Epithelial cell of esophagus (primary cell): Measurements from ENCODE around the gene TUBGCP6.

ENCODE experiments used
- DNase-seq: peaks from one replicate; pipeline ENCODE4 v3.0.0; 2010; ENCODE audit warnings: low read depth
- H3K4me3 ChIP-seq: 2 replicates; pipeline ENCODE4 v1.5.1; 2011; ENCODE audit warnings: mild to moderate bottlenecking, low read length, control low read depth
- TF ChIP-seq, protein P1 (sequence below): IDR thresholded peaks from 2 replicates; pipeline ENCODE4 v1.5.1; 2011; ENCODE audit warnings: low read depth, mild to moderate bottlenecking, low read length, control low read depth, inconsistent platforms; ENCODE audit not compliant: insufficient read depth; ENCODE audit errors: missing control alignments

The TUBGCP6 gene

DNA sequence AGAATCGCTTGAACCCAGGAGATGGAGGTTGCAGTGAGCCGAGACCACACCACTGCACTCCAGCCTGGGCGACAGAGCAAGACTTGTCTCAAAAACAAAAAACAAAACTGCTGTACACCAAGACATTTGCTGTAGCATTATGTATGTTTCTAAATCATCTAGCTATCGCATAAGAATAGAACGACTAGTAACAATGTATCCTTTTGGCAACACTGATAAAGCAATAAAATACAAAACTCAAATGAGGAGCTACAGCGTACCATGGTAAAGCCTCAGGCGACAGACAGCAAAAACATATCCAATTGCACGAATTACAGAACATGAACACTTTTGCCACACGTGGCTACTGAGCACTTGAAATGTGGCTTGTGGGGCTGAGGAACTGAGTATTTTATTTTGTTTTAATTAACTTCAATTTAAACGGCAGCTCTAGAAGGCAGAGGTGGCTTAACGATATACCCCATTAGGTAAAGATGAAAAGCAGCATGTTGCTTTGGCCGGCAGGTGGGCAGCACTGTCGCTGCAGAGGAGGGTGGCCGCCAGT, 2.3 kb downstream of the TUBGCP6 start:
- H3K4me3 ChIP-seq: peak overlapping the region; percentile 94
- TF ChIP-seq, protein P1, sequence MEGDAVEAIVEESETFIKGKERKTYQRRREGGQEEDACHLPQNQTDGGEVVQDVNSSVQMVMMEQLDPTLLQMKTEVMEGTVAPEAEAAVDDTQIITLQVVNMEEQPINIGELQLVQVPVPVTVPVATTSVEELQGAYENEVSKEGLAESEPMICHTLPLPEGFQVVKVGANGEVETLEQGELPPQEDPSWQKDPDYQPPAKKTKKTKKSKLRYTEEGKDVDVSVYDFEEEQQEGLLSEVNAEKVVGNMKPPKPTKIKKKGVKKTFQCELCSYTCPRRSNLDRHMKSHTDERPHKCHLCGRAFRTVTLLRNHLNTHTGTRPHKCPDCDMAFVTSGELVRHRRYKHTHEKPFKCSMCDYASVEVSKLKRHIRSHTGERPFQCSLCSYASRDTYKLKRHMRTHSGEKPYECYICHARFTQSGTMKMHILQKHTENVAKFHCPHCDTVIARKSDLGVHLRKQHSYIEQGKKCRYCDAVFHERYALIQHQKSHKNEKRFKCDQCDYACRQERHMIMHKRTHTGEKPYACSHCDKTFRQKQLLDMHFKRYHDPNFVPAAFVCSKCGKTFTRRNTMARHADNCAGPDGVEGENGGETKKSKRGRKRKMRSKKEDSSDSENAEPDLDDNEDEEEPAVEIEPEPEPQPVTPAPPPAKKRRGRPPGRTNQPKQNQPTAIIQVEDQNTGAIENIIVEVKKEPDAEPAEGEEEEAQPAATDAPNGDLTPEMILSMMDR: no peak
- DNase-seq: no peak

DNA sequence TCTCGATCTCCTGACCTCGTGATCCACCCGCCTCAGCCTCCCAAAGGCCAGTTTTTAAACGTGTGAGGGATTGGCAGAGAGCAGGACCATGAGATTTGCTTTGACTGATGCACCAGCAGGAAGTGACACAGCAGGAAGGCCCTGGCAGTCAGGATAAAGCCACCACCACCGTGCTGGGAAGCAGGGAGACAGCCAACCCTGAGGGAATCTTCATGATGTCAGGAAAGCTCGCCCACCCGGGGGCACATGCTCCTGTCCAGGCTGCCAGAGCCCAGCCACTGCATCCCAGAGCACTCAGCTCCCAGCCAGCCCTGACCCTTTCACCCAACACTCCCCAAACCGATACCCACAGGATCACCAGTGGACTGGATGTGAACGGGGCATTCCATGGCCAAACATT, 6.1 kb downstream of the TUBGCP6 start:
- TF ChIP-seq, protein P1: no peak
- H3K4me3 ChIP-seq: no peak overlapping the region
- DNase-seq: no peak

DNA sequence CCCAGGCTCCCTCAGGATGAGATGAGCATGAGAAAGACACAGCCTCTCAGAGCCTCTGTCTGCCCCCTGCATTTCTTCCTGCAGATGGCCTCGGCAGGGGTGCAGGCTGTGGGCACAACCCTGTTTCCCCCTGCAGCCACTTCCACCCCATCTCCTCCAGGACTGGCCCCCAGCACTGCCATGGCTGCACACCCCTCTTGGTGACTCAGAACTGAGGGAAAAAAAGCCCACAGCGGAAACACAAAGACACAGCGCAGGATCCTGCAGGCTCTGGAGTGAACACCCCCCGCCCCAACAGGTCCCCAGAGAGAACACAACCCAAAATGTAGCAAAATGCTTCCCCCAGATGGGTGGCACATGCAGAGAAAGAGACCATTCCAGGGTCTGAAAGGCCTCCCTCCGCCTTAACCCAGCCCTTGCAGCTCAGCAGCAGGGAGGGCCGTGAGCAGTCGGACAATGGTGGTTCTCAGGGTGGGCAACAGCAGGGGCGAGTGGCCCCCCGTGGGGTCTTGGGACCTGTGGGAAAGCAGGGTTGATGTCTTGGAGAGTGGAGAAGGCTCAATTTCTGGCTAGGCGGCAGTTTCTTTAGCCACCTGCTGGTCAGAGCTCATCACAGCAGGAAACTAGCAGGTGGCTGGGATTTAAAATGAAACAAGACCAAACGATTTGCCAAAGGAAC, 8.0 kb downstream of the TUBGCP6 start:
- TF ChIP-seq, protein P1: peak; percentile 55
- peak; percentile 49 for DNase-seq
- no peak overlapping the region for H3K4me3 ChIP-seq

DNA sequence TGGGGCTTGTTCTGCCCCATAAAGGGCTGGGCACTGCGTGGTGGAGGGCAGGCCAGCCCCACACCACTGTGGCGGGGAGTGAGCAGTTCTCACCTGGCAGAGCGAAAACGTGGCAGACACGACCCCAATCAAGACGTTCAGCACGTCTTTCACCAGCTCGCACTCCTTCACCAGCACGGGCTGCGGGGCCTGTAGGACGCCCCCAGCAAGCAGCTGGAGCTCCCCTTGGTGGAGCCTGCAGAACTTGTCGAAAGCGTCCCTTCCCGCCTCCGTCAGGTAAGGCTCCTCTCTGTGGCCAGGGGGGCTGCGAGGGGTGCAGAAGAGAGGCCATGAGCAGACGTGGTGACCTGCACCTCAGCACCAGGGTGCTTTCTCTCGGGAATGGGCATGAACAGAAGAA, 11.6 kb downstream of the TUBGCP6 start:
- DNase-seq: no peak

DNA sequence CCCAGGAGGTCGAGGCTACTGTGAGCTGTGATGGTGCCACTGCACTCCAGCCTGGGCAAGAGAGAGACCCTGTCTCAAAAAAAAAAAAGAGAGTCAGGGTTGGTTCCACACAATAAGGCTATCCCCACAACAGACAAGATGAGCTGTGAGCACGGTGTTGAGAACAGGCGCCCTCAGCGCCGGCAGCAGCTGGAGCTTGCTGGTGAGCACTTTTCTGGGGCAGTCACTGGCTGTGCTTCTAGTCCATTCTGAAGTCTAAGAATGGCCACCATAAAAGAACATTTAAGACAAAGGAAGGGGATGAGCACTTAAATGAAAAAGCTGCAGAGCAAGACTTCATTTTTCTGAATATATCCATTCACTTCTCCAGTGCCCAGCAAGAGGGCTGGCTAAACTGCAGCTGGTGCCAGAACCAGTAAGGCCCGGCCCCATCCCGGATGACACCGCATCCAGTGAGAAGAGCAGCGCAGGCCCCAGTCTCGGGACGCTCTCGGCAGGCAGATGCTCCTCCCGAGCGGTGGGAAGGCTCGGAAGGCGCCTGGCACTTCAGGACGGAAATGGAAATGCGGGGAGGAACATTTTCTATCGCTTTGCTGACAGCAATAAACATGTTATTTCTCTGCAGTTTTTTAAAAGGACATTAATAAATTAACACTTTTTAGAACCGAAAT, 12.2 kb downstream of the TUBGCP6 start:
- no peak overlapping the region for H3K4me3 ChIP-seq
- DNase-seq: no peak
- TF ChIP-seq, protein P1: no peak

More for the DNA sequence above, 11.6 kb downstream of the TUBGCP6 start:
- no peak overlapping the region for H3K4me3 ChIP-seq
- TF ChIP-seq, protein P1: no peak

DNA sequence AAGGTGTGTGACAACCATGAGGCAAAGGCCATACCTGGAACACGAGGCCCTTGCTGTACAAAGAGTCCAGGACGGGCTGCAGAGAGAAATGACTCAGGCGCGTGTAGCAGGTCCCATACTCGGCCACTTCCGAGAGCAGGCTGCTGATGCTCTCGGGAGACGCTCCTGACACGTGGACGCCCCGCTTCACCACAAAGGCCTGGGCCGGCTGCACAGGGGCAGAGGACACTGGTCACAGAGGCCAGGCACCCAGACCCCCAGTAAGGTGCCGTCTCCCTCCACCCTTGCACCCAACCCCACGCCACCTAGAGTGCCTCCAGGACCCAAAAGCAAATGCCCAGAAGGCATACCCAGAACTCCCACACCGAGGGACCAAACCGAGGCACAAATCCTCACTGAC, 15.5 kb downstream of the TUBGCP6 start:
- no peak overlapping the region for H3K4me3 ChIP-seq
- DNase-seq: no peak
- TF ChIP-seq, protein P1: no peak
